ES-I3 (cell line): ENCODE data around the gene GON4L.
"Not testable (repeated sequence)": the region's sequence is repeated elsewhere in the genome, so short reads cannot be mapped to it uniquely, and the experiment has no call there.

ENCODE experiments used
- H3K36me3 ChIP-seq: 2 replicates; pipeline ENCODE4 v1.6.1; 2013; ENCODE audit warnings: mild to moderate bottlenecking, low read length, control low read depth, moderate library complexity; ENCODE audit not compliant: insufficient read depth
- H3K4me1 ChIP-seq: 2 replicates; pipeline ENCODE4 v1.6.1; 2013; ENCODE audit warnings: mild to moderate bottlenecking, control low read depth, low read length; ENCODE audit not compliant: insufficient read depth
- H3K9ac ChIP-seq: 2 replicates; pipeline ENCODE4 v1.6.1; 2013; ENCODE audit warnings: low read depth, mild to moderate bottlenecking, low read length, moderate library complexity
- H3K9me3 ChIP-seq: 2 replicates; pipeline ENCODE4 v1.6.1; 2013; ENCODE audit warnings: mild to moderate bottlenecking, low read length, moderate library complexity; ENCODE audit not compliant: control insufficient read depth, insufficient read depth

The GON4L gene

GRCh38 chr1:155761736-155762405 is 95.1 kb downstream of the GON4L start:
- H3K9me3 ChIP-seq, result no peaks in the 10 kb centered on the region
- peaks cover 10% of the 10 kb centered on the region; the same call in 1 of the 2 replicates for H3K4me1 ChIP-seq
- H3K36me3 ChIP-seq, result peaks cover 34% of the 10 kb centered on the region
- no peak overlapping the region for H3K9ac ChIP-seq

GRCh38 chr1:155760751-155761475 is 96.1 kb downstream of the GON4L start:
- Histone ChIP-seq H3K36me3 (peaks cover 31% of the 10 kb centered on the region), H3K9ac (no peak overlapping the region), H3K9me3 (no peaks in the 10 kb centered on the region), H3K4me1 (peaks cover 10% of the 10 kb centered on the region; the same call in 1 of the 2 replicates)

- Histone ChIP-seq H3K36me3 (peaks cover 33% of the 10 kb centered on the region), H3K9me3 (no peaks in the 10 kb centered on the region), H3K4me1 (peaks cover 10% of the 10 kb centered on the region; the same call in 1 of the 2 replicates), H3K9ac (no peak overlapping the region)
Measured at GRCh38 chr1:155759966-155760630, 96.9 kb downstream of the GON4L start.

GRCh38 chr1:155759017-155759416 is 98.0 kb downstream of the GON4L start:
- peaks cover 10% of the 10 kb centered on the region; the same call in 1 of the 2 replicates for H3K4me1 ChIP-seq
- not testable (repeated sequence) for H3K9ac ChIP-seq, H3K9me3 ChIP-seq
- peaks cover 38% of the 10 kb centered on the region for H3K36me3 ChIP-seq

- not testable (repeated sequence) for H3K4me1 ChIP-seq, H3K9ac ChIP-seq, H3K9me3 ChIP-seq, H3K36me3 ChIP-seq
Measured at GRCh38 chr1:155748141-155748540, 108.9 kb downstream of the GON4L start.

- H3K9me3 ChIP-seq, H3K9ac ChIP-seq, H3K36me3 ChIP-seq, H3K4me1 ChIP-seq: not testable (repeated sequence)
Measured at GRCh38 chr1:155747586-155747985, 109.4 kb downstream of the GON4L start.

- not testable (repeated sequence) for H3K9me3 ChIP-seq, H3K4me1 ChIP-seq, H3K36me3 ChIP-seq
- H3K9ac ChIP-seq, result peak overlapping the region; percentile 69
Measured at GRCh38 chr1:155745284-155746228, 111.5 kb downstream of the GON4L start.

- Histone ChIP-seq H3K36me3 (peaks cover 3% of the 10 kb centered on the region; the same call in 1 of the 2 replicates), H3K4me1 (no peaks in the 10 kb centered on the region), H3K9ac (peak overlapping the region; percentile 69), H3K9me3 (no peaks in the 10 kb centered on the region)
Measured at GRCh38 chr1:155744711-155745283, 112.2 kb downstream of the GON4L start.

- H3K4me1 ChIP-seq, result no peaks in the 10 kb centered on the region
- H3K9ac ChIP-seq, result no peak overlapping the region
- no peaks in the 10 kb centered on the region for H3K9me3 ChIP-seq
- H3K36me3 ChIP-seq, result peaks cover 4% of the 10 kb centered on the region
Measured at GRCh38 chr1:155741908-155742307, 115.1 kb downstream of the GON4L start.

- Histone ChIP-seq H3K36me3 (peaks cover 9% of the 10 kb centered on the region), H3K4me1 (no peaks in the 10 kb centered on the region), H3K9ac (no peak overlapping the region), H3K9me3 (no peaks in the 10 kb centered on the region)
Measured at GRCh38 chr1:155740995-155741394, 116.0 kb downstream of the GON4L start.

GRCh38 chr1:155729031-155729898 is 127.7 kb downstream of the GON4L start:
- H3K36me3 ChIP-seq, result peaks cover 7% of the 10 kb centered on the region

GRCh38 chr1:155725142-155725541 is 131.9 kb downstream of the GON4L start:
- H3K9ac ChIP-seq, result no peak overlapping the region
- peaks cover 6% of the 10 kb centered on the region for H3K36me3 ChIP-seq
- H3K9me3 ChIP-seq, result no peaks in the 10 kb centered on the region

More at GRCh38 chr1:155729031-155729898, 127.7 kb downstream of the GON4L start:
- H3K9me3 ChIP-seq, result no peaks in the 10 kb centered on the region
- H3K9ac ChIP-seq, result no peak overlapping the region
- no peaks in the 10 kb centered on the region for H3K4me1 ChIP-seq

GRCh38 chr1:155719703-155720102 is 137.3 kb downstream of the GON4L start:
- no peaks in the 10 kb centered on the region for H3K4me1 ChIP-seq
- peaks cover 2% of the 10 kb centered on the region; the same call in 1 of the 2 replicates for H3K36me3 ChIP-seq
- no peaks in the 10 kb centered on the region for H3K9me3 ChIP-seq
- no peak overlapping the region for H3K9ac ChIP-seq

More at GRCh38 chr1:155725142-155725541, 131.9 kb downstream of the GON4L start:
- no peaks in the 10 kb centered on the region for H3K4me1 ChIP-seq
